GM12801 (cell line): ENCODE measurements around the gene SLC6A7.

Source experiments
- CTCF ChIP-seq: IDR thresholded peaks from one replicate; pipeline ENCODE4 v1.5.1; 2011; ENCODE audit warnings: control low read depth; ENCODE audit not compliant: insufficient read length; ENCODE audit errors: extremely low read depth

SLC6A7 gene

DNA sequence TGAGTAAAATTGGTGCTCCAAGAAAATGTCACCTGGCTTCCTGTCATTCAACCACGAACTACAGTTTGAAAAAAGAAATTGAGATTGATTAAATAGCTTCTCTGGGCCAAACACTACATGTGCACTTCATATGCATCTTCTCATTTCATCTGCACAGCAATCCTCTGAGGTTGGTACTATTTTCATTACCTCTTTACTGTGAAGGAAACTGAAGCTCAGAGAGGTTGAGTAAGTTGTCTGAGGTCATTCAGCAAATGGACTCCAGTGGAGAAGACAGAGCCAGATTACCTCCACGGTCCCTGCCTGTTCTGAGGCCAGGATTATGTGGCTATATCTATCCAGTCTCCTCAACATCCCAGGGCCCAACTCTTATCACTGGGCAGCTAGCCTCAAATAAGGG, 46.5 kb downstream of the SLC6A7 start:
- no peak for TF ChIP-seq CTCF

DNA sequence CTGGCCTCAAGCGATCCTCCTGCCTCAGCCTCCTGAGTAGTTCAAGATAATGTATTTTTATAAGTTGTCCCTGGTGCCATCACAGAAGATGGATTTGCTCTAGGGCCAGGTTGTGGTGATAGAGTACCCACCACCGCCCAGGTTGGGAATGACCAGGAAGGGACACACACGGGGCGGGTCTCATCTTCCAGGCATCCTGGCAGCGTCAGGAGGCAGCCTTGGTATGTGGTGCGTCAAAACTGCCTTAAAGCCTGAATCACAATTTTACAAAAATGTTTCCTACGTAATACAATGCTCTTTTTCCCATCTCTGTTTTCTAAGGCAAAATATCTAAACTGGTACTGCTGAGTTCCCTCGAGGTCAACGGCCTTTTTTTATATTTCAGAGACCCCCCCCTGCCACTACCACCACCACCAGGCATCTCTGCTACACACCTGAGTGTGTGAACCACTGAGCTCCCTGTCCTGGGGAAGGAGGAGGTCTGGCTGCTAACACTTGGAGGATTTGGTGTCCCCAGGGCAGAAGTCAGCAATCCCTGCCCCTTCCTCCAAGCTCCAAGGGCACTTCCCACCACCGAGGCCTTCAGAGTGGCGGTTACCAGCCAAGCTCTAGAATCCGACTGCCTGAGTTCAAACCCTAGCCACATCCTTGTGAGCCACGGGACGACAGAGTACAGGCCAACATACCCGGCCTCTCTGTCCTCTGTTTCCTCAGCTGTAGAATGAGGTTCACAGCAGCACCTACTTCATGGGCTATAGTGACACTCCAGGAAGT, 47.3 kb downstream of the SLC6A7 start:
- no peak for TF ChIP-seq CTCF

DNA sequence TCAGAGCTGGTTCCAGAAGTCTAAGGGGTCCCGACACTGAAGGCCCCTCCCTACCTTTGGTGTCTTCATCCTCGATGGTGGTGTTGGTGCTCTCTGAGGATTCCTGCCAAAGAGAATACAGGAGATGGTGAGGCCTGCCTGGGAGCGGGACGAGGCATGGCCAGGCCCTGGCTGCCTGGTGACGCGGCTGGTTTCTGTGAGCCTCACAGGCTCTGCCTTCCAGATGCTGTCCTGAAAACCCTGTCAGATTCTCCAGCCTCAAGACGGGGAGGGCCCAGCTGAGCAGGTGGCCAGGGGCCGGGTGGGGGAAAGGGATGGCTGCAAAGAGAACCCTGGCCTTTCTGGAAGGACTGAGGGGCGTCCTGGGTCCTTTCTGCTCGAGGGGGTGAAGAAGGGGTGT, 48.8 kb downstream of the SLC6A7 start:
- no peak for TF ChIP-seq CTCF

DNA sequence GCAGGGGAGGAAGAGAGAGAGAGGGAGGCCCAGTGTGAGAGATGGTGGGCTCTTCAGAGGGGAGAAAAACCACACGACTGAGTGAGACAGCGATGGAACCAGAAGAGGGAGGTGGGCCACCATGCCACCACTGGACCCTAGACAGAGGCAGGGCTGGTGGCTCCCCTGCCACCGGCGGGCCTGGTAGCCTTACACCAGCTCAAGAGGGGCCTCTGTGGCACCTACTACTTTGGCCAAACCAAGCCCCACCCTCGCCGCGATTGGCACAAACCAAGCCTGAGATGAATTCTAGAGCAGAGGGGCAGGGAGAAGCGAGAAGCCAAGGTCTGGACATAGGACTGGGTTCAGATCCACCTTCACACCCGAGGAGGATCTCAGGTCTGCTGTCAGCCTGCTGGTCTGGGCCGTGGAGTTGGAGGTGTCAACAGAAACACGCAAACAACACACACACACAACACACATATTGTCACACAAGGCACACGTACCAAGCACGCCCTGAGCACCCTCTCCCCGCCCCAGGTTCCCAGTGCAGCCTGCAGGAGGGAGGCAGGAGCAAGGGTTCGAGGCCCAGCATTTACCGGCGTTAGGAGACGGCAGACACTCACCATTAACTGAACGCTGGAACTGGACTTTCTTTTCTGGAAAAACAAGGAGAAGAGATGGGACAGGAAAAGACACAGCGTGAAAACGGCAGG, 49.4 kb downstream of the SLC6A7 start:
- no peak for TF ChIP-seq CTCF

- TF ChIP-seq CTCF = no peak
Observed at GRCh38 chr5:150239794-150240122, 49.9 kb downstream of the SLC6A7 start.

- no peak for TF ChIP-seq CTCF
Observed at GRCh38 chr5:150241298-150242160, 51.7 kb downstream of the SLC6A7 start.

GRCh38 chr5:150242251-150242894, 52.5 kb downstream of the SLC6A7 start:
- no peak for TF ChIP-seq CTCF
